ENCODE data around the gene MMP24. TPM values are rescaled to one million over a fixed set of nuclear protein-coding genes. Genes with fewer than 3 reads are reported as not detected.
"Not testable (repeated sequence)": the region's sequence is repeated elsewhere in the genome, so short reads cannot be mapped to it uniquely, and the experiment has no call there.

MMP24 gene
- total and polyA plus RNA-seq, 4 experiments from 2014 or later = 0.07 to 0.19 (median 0.09) TPM

- DNase-seq; H3K27me3 Mint-ChIP-seq; CTCF ChIA-PET (ENCODE audit: partially characterized antibody); H3K4me3 Mint-ChIP-seq; POLR2A ChIA-PET (ENCODE audit: partially characterized antibody); H3K4me1 ChIP-seq (ENCODE audit: insufficient read depth, low read length); H3K9me3 ChIP-seq (ENCODE audit: control insufficient read depth in 1 of 2, low read length in 2 of 2); H3K4me3 ChIP-seq (ENCODE audit: low read length in 2 of 2); intact Hi-C loops (cut with micrococcal nuclease); H3K9me3 Mint-ChIP-seq; H3K27me3 ChIP-seq (ENCODE audit: insufficient read depth, low read length); H3K27ac ChIP-seq (ENCODE audit: low read depth, low read length); H3K36me3 ChIP-seq (ENCODE audit: insufficient read depth, low read length): not testable (repeated sequence)
- Mint-ChIP-seq H3K4me1 (peaks cover 10 to 18% (median 11%) of the 10 kb centered on the region in 4 donors), H3K36me3 (peaks cover 13 to 19% of the 10 kb centered on the region in 2 donors), H3K27ac (peak overlapping the region in 3 of 7 donors; percentile 55 to 82 (median 56))
Observed at GRCh38 chr20:35315632-35316020, 89.1 kb downstream of the MMP24 start.

GRCh38 chr20:35316086-35316485 is 89.6 kb downstream of the MMP24 start:
- CTCF ChIA-PET (ENCODE audit: partially characterized antibody) = no interaction called here
- Mint-ChIP-seq H3K4me1 (peaks cover 10 to 22% (median 11%) of the 10 kb centered on the region in 4 donors), H3K27ac (peak overlapping the region in 3 of 7 donors; percentile 32 to 56 (median 55)), H3K4me3 (no peak overlapping the region), H3K27me3 (no peaks in the 10 kb centered on the region), H3K36me3 (peaks cover 13 to 20% of the 10 kb centered on the region in 2 donors), H3K9me3 (peaks cover 0 to 1% (median 0%) of the 10 kb centered on the region in 8 donors)
- POLR2A ChIA-PET (ENCODE audit: partially characterized antibody) = no interaction called here
- Histone ChIP-seq H3K4me1 (ENCODE audit: insufficient read depth, low read length) (peaks cover 3% of the 10 kb centered on the region), H3K27me3 (ENCODE audit: insufficient read depth, low read length) (no peaks in the 10 kb centered on the region), H3K4me3 (ENCODE audit: low read length in 2 of 2) (no peak overlapping the region), H3K27ac (ENCODE audit: low read depth, low read length) (no peak overlapping the region), H3K9me3 (ENCODE audit: control insufficient read depth in 1 of 2, low read length in 2 of 2) (no peaks in the 10 kb centered on the region), H3K36me3 (ENCODE audit: insufficient read depth, low read length) (no peaks in the 10 kb centered on the region)
- intact Hi-C loops (cut with micrococcal nuclease) = no loop called here
- DNase-seq = no peak

- DNase-seq = no peak
- Mint-ChIP-seq H3K27me3 (no peaks in the 10 kb centered on the region), H3K4me3 (no peak overlapping the region), H3K4me1 (peaks cover 8 to 22% (median 10%) of the 10 kb centered on the region in 4 donors), H3K9me3 (peaks cover 0 to 1% (median 0%) of the 10 kb centered on the region in 8 donors), H3K27ac (peak overlapping the region in 5 of 7 donors; percentile 14 to 78 (median 51)), H3K36me3 (peaks cover 8 to 15% of the 10 kb centered on the region in 2 donors)
- peaks cover 3% of the 10 kb centered on the region for H3K4me1 ChIP-seq (ENCODE audit: insufficient read depth, low read length)
- intact Hi-C loops (cut with micrococcal nuclease) = no loop called here
- CTCF ChIA-PET (ENCODE audit: partially characterized antibody) = interaction anchor here (0.6 to 2.3 kb wide), 4 partner anchors 8 to 122 kb away, joined by 3 to 10 read pairs (median 4); no protein-coding TSS in a partner anchor
- POLR2A ChIA-PET (ENCODE audit: partially characterized antibody) = no interaction called here
- no peak overlapping the region for H3K27ac ChIP-seq (ENCODE audit: low read depth, low read length)
- no peaks in the 10 kb centered on the region for H3K27me3 ChIP-seq (ENCODE audit: insufficient read depth, low read length)
- no peaks in the 10 kb centered on the region for H3K36me3 ChIP-seq (ENCODE audit: insufficient read depth, low read length)
- H3K4me3 ChIP-seq (ENCODE audit: low read length in 2 of 2) = no peak overlapping the region
- H3K9me3 ChIP-seq (ENCODE audit: control insufficient read depth in 1 of 2, low read length in 2 of 2) = no peaks in the 10 kb centered on the region
Observed at GRCh38 chr20:35317416-35318210, 91.1 kb downstream of the MMP24 start.

GRCh38 chr20:35318502-35319157 is 92.1 kb downstream of the MMP24 start:
- H3K27me3 Mint-ChIP-seq = no peaks in the 10 kb centered on the region

GRCh38 chr20:35319192-35319870 is 92.8 kb downstream of the MMP24 start:
- peaks cover 9 to 11% of the 10 kb centered on the region in 2 donors for H3K36me3 Mint-ChIP-seq
- Histone ChIP-seq H3K4me1 (ENCODE audit: insufficient read depth, low read length) (peaks cover 3% of the 10 kb centered on the region), H3K27me3 (ENCODE audit: insufficient read depth, low read length) (no peaks in the 10 kb centered on the region), H3K27ac (ENCODE audit: low read depth, low read length) (no peak overlapping the region), H3K4me3 (ENCODE audit: low read length in 2 of 2) (no peak overlapping the region), H3K9me3 (ENCODE audit: control insufficient read depth in 1 of 2, low read length in 2 of 2) (no peaks in the 10 kb centered on the region), H3K36me3 (ENCODE audit: insufficient read depth, low read length) (no peaks in the 10 kb centered on the region)
- no peaks in the 10 kb centered on the region for H3K27me3 Mint-ChIP-seq
- peaks cover 6 to 22% (median 10%) of the 10 kb centered on the region in 4 donors for H3K4me1 Mint-ChIP-seq
- ChIA-PET POLR2A (ENCODE audit: partially characterized antibody) (no interaction called here), CTCF (ENCODE audit: partially characterized antibody) (interaction anchor here (2.3 to 2.6 kb wide), 2 partner anchors 15 to 16 kb away, joined by 10 to 12 read pairs; no protein-coding TSS in a partner anchor)
- intact Hi-C loops (cut with micrococcal nuclease) = no loop called here
- peak overlapping the region in 1 of 7 donors; percentile 21 for H3K27ac Mint-ChIP-seq
- peaks cover 0 to 1% (median 0%) of the 10 kb centered on the region in 8 donors for H3K9me3 Mint-ChIP-seq
- H3K4me3 Mint-ChIP-seq = no peak overlapping the region
- no peak for DNase-seq

More at GRCh38 chr20:35318502-35319157, 92.1 kb downstream of the MMP24 start:
- H3K27me3 ChIP-seq (ENCODE audit: insufficient read depth, low read length) = no peaks in the 10 kb centered on the region
- no peak overlapping the region for H3K4me3 ChIP-seq (ENCODE audit: low read length in 2 of 2)
- H3K27ac Mint-ChIP-seq = peak overlapping the region in 2 of 7 donors; percentile 57 to 65
- CTCF ChIA-PET (ENCODE audit: partially characterized antibody) = interaction anchor here (1.4 to 2.3 kb wide), 2 partner anchors 9 to 14 kb away, joined by 5 to 10 read pairs; no protein-coding TSS in a partner anchor
- peaks cover 0 to 1% (median 0%) of the 10 kb centered on the region in 8 donors for H3K9me3 Mint-ChIP-seq
- peaks cover 6 to 22% (median 10%) of the 10 kb centered on the region in 4 donors for H3K4me1 Mint-ChIP-seq
- no peaks in the 10 kb centered on the region for H3K36me3 ChIP-seq (ENCODE audit: insufficient read depth, low read length)
- peaks cover 3% of the 10 kb centered on the region for H3K4me1 ChIP-seq (ENCODE audit: insufficient read depth, low read length)
- peaks cover 11 to 13% of the 10 kb centered on the region in 2 donors for H3K36me3 Mint-ChIP-seq
- no peaks in the 10 kb centered on the region for H3K9me3 ChIP-seq (ENCODE audit: control insufficient read depth in 1 of 2, low read length in 2 of 2)
- intact Hi-C loops (cut with micrococcal nuclease) = no loop called here
- DNase-seq = no peak
- H3K27ac ChIP-seq (ENCODE audit: low read depth, low read length) = no peak overlapping the region
- H3K4me3 Mint-ChIP-seq = no peak overlapping the region
- POLR2A ChIA-PET (ENCODE audit: partially characterized antibody) = no interaction called here

GRCh38 chr20:35319871-35320197 is 93.3 kb downstream of the MMP24 start:
- Histone ChIP-seq H3K36me3 (ENCODE audit: insufficient read depth, low read length) (no peaks in the 10 kb centered on the region), H3K9me3 (ENCODE audit: control insufficient read depth in 1 of 2, low read length in 2 of 2) (no peaks in the 10 kb centered on the region), H3K27me3 (ENCODE audit: insufficient read depth, low read length) (no peaks in the 10 kb centered on the region), H3K4me1 (ENCODE audit: insufficient read depth, low read length) (peaks cover 3% of the 10 kb centered on the region), H3K4me3 (ENCODE audit: low read length in 2 of 2) (no peak overlapping the region), H3K27ac (ENCODE audit: low read depth, low read length) (no peak overlapping the region)
- intact Hi-C loops (cut with micrococcal nuclease) = no loop called here
- POLR2A ChIA-PET (ENCODE audit: partially characterized antibody) = no interaction called here
- peak overlapping the region in 2 of 7 donors; percentile 8 to 77 for H3K27ac Mint-ChIP-seq
- H3K36me3 Mint-ChIP-seq = peaks cover 6 to 8% of the 10 kb centered on the region in 2 donors
- no peaks in the 10 kb centered on the region for H3K27me3 Mint-ChIP-seq
- peaks cover 6 to 22% (median 8%) of the 10 kb centered on the region in 4 donors for H3K4me1 Mint-ChIP-seq
- no peak for DNase-seq
- CTCF ChIA-PET (ENCODE audit: partially characterized antibody) = interaction anchor here (2.6 kb wide), 1 partner anchor 17 kb away, joined by 12 read pairs; no protein-coding TSS in a partner anchor
- H3K4me3 Mint-ChIP-seq = no peak overlapping the region
- peaks cover 0 to 1% (median 0%) of the 10 kb centered on the region in 8 donors for H3K9me3 Mint-ChIP-seq

Measured in CD4-positive, alpha-beta memory T cell (primary cell).